HepG2 (cell line): ENCODE data around the gene GPD1. TPM values are rescaled to one million over a fixed set of nuclear protein-coding genes. Genes with fewer than 3 reads are reported as not detected.
A peak's percentile ranks its signal among the peaks of the same experiment; 100 is the strongest.

ENCODE experiments used
- FOXP4 ChIP-seq: sonication (generic); formaldehyde crosslinking; IDR thresholded peaks from 2 replicates; pipeline ENCODE4 v1.4.0; 2020; ENCODE audit warnings: missing genetic modification reagents
- KLF16 ChIP-seq, 2 experiments: sonication (generic) in 1 of 2; formaldehyde crosslinking in 1 of 2; IDR thresholded peaks; 2 replicates each; pipeline versions ENCODE4 v1.6.1 to v1.8.0; 2016 to 2023; ENCODE audit warnings: missing genetic modification reagents in 2 of 2, missing compliant biosample characterization in 1 of 2
- KLF6 ChIP-seq: IDR thresholded peaks from 2 replicates; pipeline ENCODE4 v1.8.0; 2016; ENCODE audit warnings: missing biosample characterization, missing genetic modification reagents
- SIX1 ChIP-seq: sonication (generic); formaldehyde crosslinking; IDR thresholded peaks from 2 replicates; pipeline ENCODE4 v1.4.0; 2020; ENCODE audit warnings: missing genetic modification reagents, borderline replicate concordance
- TFE3 ChIP-seq: IDR thresholded peaks from 2 replicates; pipeline ENCODE4 v1.6.1; 2016
- ZBTB7B ChIP-seq: sonication (generic); formaldehyde crosslinking; IDR thresholded peaks from 2 replicates; pipeline ENCODE4 v1.4.0; 2020; ENCODE audit warnings: missing genetic modification reagents
- ZNF30 ChIP-seq: sonication (generic); formaldehyde crosslinking; IDR thresholded peaks from 2 replicates; pipeline ENCODE4 v1.5.0; 2020; ENCODE audit warnings: mild to moderate bottlenecking, missing genetic modification reagents
- ZNF570 ChIP-seq: sonication (generic); formaldehyde crosslinking; IDR thresholded peaks from 2 replicates; pipeline ENCODE4 v1.4.0; 2020; ENCODE audit warnings: mild to moderate bottlenecking, missing genetic modification reagents, borderline replicate concordance
- ZSCAN9 ChIP-seq: IDR thresholded peaks from 2 replicates; pipeline ENCODE4 v1.6.1; 2016; ENCODE audit warnings: borderline replicate concordance
- polyA plus RNA-seq, 8 experiments: library from polyadenylated mRNA; depleted of rRNA in 3 of 8; stranded (reverse) in 7 of 8; unstranded in 1 of 8; fragments of >200 nt; fragmentation: Illumina TruSeq in 4 of 8; extraction: Trizol in 4 of 8; gene quantifications; 2 replicates each; pipeline versions ENCODE4 v1.2.1 to v1.2.3, GENCODE V29; 2011 to 2016; ENCODE audit warnings: low read depth in 4 of 8, missing spikeins in 1 of 8, mixed read lengths in 1 of 8; ENCODE audit not compliant: insufficient read depth in 1 of 8
- total RNA-seq, 5 experiments: library from RNA; depleted of rRNA; stranded (reverse); fragments of >200 nt; fragmentation: Illumina TruSeq; extraction: Trizol; gene quantifications; 2 replicates each; pipeline ENCODE4 v1.2.3, GENCODE V29; 2016; ENCODE audit warnings: low read depth in 1 of 5
- TF ChIP-seq, protein P1 (sequence below): sonication (generic); formaldehyde crosslinking; IDR thresholded peaks from 2 replicates; pipeline ENCODE4 v1.5.1; 2020; ENCODE audit warnings: mild to moderate bottlenecking, missing genetic modification reagents, moderate library complexity
- TF ChIP-seq, protein P2 (sequence below): sonication (generic); formaldehyde crosslinking; IDR thresholded peaks from 2 replicates; pipeline ENCODE4 v1.5.1; 2020; ENCODE audit warnings: missing genetic modification reagents, mild to moderate bottlenecking, borderline replicate concordance
- TF ChIP-seq, protein P3 (sequence below): sonication (generic); formaldehyde crosslinking; IDR thresholded peaks from 2 replicates; pipeline ENCODE4 v1.4.0; 2020; ENCODE audit warnings: missing genetic modification reagents, borderline replicate concordance
- TF ChIP-seq, protein P4 (sequence below): IDR thresholded peaks from 2 replicates; pipeline ENCODE4 v1.6.1; 2018; ENCODE audit warnings: missing genetic modification reagents

Gene GPD1
- total and polyA plus RNA-seq, 2 of the 13 experiments (the other 11 are each of a cell fraction or from before 2014, with no cell fraction given) = 3.7 to 30.6 TPM

DNA sequence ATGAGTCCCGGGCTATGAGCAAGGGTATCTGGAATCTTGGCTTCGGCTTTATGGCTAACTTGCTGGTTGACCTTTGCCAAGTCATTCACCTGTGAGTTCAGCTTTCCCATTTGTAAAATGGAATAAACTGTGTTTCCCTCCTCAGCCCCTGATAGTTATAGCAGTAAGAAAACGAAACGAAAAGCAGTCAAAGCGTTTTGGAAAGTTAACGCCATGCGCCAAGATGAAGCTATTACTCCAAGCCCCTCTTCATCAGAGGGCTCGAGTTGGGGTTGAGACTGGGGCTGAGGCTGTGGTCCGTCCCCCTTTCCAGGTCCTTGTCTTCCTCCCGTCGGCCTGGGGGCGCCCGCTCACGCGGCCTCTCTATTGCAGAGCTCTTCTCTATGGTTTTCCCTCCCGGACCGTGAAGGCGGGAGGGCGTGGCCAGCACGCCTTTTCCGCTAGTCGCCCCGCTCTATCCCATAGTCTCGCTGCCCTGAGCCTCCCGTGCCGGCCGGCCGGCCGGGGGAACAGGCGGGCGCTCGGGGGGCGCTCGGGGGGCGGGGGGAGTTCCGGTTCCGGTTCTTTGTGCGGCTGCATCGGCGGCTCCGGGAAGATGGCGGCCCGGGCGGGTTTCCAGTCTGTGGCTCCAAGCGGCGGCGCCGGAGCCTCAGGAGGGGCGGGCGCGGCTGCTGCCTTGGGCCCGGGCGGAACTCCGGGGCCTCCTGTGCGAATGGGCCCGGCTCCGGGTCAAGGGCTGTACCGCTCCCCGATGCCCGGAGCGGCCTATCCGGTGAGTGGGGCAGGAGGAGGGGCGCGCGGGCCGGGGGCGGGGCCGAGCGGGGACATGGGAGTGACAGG is 18.8 kb upstream of the GPD1 start, which contains the start of gene SMARCD1 (continued):
- TF ChIP-seq, protein P1, sequence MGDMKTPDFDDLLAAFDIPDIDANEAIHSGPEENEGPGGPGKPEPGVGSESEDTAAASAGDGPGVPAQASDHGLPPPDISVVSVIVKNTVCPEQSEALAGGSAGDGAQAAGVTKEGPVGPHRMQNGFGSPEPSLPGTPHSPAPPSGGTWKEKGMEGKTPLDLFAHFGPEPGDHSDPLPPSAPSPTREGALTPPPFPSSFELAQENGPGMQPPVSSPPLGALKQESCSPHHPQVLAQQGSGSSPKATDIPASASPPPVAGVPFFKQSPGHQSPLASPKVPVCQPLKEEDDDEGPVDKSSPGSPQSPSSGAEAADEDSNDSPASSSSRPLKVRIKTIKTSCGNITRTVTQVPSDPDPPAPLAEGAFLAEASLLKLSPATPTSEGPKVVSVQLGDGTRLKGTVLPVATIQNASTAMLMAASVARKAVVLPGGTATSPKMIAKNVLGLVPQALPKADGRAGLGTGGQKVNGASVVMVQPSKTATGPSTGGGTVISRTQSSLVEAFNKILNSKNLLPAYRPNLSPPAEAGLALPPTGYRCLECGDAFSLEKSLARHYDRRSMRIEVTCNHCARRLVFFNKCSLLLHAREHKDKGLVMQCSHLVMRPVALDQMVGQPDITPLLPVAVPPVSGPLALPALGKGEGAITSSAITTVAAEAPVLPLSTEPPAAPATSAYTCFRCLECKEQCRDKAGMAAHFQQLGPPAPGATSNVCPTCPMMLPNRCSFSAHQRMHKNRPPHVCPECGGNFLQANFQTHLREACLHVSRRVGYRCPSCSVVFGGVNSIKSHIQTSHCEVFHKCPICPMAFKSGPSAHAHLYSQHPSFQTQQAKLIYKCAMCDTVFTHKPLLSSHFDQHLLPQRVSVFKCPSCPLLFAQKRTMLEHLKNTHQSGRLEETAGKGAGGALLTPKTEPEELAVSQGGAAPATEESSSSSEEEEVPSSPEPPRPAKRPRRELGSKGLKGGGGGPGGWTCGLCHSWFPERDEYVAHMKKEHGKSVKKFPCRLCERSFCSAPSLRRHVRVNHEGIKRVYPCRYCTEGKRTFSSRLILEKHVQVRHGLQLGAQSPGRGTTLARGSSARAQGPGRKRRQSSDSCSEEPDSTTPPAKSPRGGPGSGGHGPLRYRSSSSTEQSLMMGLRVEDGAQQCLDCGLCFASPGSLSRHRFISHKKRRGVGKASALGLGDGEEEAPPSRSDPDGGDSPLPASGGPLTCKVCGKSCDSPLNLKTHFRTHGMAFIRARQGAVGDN = peak; percentile 76
- TF ChIP-seq, protein P2, sequence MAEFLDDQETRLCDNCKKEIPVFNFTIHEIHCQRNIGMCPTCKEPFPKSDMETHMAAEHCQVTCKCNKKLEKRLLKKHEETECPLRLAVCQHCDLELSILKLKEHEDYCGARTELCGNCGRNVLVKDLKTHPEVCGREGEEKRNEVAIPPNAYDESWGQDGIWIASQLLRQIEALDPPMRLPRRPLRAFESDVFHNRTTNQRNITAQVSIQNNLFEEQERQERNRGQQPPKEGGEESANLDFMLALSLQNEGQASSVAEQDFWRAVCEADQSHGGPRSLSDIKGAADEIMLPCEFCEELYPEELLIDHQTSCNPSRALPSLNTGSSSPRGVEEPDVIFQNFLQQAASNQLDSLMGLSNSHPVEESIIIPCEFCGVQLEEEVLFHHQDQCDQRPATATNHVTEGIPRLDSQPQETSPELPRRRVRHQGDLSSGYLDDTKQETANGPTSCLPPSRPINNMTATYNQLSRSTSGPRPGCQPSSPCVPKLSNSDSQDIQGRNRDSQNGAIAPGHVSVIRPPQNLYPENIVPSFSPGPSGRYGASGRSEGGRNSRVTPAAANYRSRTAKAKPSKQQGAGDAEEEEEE = no peak
- TF ChIP-seq ZNF30 (CRISPR knock-in tag) = no peak
- TF ChIP-seq, protein P3, sequence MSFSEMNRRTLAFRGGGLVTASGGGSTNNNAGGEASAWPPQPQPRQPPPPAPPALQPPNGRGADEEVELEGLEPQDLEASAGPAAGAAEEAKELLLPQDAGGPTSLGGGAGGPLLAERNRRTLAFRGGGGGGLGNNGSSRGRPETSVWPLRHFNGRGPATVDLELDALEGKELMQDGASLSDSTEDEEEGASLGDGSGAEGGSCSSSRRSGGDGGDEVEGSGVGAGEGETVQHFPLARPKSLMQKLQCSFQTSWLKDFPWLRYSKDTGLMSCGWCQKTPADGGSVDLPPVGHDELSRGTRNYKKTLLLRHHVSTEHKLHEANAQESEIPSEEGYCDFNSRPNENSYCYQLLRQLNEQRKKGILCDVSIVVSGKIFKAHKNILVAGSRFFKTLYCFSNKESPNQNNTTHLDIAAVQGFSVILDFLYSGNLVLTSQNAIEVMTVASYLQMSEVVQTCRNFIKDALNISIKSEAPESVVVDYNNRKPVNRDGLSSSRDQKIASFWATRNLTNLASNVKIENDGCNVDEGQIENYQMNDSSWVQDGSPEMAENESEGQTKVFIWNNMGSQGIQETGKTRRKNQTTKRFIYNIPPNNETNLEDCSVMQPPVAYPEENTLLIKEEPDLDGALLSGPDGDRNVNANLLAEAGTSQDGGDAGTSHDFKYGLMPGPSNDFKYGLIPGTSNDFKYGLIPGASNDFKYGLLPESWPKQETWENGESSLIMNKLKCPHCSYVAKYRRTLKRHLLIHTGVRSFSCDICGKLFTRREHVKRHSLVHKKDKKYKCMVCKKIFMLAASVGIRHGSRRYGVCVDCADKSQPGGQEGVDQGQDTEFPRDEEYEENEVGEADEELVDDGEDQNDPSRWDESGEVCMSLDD (CRISPR knock-in tag) = no peak
- TF ChIP-seq KLF6 (CRISPR knock-in tag) = no peak; the same call in 1 of the 2 replicates
- peak; percentile 52; the same call in 1 of the 2 replicates for TF ChIP-seq TFE3
- TF ChIP-seq ZNF570 = no peak
- TF ChIP-seq, protein P4, sequence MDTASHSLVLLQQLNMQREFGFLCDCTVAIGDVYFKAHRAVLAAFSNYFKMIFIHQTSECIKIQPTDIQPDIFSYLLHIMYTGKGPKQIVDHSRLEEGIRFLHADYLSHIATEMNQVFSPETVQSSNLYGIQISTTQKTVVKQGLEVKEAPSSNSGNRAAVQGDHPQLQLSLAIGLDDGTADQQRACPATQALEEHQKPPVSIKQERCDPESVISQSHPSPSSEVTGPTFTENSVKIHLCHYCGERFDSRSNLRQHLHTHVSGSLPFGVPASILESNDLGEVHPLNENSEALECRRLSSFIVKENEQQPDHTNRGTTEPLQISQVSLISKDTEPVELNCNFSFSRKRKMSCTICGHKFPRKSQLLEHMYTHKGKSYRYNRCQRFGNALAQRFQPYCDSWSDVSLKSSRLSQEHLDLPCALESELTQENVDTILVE (CRISPR knock-in tag) = peak; percentile 99
- TF ChIP-seq KLF16 (CRISPR knock-in tag; IDR thresholded peaks at IDR 0.05) = peak in 1 of 2 experiments; percentile 87; a peak in 2 of 4 replicates
- 0 out of 2 replicates have a peak, but pooled peaks have one; percentile 34 for TF ChIP-seq ZSCAN9 (CRISPR knock-in tag)
- 0 out of 2 replicates have a peak, but pooled peaks have one; percentile 54 for TF ChIP-seq ZBTB7B (CRISPR knock-in tag)
- no peak for TF ChIP-seq FOXP4
- no peak for TF ChIP-seq SIX1
